Measurements from ENCODE around the gene ZNF613.
"Not testable (repeated sequence)": the region's sequence is repeated elsewhere in the genome, so short reads cannot be mapped to it uniquely, and the experiment has no call there.

The ZNF613 gene

DNA sequence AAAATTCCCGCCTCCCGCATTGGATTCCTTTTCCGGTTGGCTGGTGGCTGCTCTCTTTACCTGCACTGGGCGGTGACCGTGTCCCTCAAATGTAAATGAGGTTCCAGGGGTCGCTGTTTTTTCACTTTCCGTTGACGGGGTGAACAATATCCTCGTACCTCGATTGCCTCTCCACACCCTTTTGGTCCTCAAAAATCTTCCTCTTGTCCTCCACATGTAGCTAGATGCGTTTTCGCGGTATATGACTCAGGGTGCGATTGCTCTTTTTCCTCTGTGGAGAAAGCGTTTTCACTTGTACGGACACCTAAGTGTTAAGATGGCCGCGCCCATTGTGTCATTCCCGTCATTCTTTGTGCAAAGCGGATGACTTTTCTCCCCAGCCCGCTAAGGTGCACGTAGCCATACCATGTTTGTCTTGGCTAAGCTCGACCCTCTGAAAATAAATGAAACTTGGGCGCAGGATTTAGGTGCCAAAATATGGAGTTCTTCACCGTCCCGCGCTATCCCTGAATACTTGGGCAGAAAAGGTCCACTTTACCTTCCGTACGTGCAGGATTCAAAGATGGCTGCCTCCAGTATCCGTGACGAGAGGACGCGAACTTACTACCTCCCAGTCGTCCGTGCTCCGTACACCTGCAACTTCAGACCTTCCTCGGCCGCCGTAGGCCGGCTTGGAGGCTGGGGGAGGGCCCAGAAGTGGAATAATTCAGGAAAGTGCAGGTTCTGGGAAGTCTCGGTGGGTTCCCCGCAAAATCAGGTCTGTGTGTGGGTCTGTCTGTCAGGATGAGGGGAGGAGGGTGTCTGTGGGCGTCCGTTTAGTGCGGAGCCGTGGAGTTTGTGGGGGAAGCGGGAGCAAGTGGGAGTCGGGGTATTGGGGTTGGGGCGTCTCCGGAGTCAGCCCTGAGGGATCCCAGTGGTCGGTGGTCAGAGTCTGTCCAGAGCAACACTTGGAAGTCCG is at the start of gene ZNF613:
Gene ZNF613, plus strand, starts transcription at position 689 of the 958 bp plus-strand sequence. CDS start 8,749 bp downstream, outside the sequence.
- peak; percentile 78 for DNase-seq

DNA sequence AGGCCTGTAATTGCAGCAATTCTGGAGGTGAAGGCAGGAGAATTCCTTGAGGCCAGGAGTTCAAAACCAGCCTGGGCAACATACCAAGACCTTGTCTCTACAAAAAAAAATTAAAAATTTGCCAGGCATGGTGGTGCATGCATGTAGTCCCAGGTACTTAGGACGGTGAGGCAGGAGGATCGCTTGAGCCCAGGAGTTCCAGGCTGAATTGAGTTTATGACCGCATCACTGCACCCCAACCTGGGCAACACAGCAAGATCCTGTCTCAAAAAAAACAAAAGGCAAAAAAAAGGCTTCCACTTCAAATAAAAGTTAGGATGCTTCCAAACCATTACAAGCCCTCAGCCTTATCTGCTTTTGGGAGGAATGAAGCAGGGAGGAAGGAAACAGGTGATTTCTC is 44.8 kb upstream of the ZNF613 start:
- DNase-seq, result no peak

DNA sequence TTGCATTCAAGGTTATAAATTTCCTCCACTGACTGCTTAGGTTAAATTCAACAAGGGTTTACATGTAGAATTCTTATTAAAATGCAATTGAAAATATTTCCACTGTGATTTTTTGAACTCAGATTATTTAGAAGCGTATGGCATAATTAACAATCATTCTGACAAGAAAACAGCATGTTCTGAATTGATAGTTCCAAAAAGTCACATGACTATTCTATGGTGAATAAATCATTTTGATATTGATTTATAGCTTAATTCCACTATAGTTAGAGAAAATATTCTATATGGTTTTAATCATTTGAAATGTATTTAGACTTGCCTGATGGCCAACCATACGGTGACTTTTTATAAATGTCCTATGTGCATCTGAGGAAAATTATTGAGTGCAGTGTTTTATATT is 42.6 kb upstream of the ZNF613 start:
- no peak for DNase-seq

DNA sequence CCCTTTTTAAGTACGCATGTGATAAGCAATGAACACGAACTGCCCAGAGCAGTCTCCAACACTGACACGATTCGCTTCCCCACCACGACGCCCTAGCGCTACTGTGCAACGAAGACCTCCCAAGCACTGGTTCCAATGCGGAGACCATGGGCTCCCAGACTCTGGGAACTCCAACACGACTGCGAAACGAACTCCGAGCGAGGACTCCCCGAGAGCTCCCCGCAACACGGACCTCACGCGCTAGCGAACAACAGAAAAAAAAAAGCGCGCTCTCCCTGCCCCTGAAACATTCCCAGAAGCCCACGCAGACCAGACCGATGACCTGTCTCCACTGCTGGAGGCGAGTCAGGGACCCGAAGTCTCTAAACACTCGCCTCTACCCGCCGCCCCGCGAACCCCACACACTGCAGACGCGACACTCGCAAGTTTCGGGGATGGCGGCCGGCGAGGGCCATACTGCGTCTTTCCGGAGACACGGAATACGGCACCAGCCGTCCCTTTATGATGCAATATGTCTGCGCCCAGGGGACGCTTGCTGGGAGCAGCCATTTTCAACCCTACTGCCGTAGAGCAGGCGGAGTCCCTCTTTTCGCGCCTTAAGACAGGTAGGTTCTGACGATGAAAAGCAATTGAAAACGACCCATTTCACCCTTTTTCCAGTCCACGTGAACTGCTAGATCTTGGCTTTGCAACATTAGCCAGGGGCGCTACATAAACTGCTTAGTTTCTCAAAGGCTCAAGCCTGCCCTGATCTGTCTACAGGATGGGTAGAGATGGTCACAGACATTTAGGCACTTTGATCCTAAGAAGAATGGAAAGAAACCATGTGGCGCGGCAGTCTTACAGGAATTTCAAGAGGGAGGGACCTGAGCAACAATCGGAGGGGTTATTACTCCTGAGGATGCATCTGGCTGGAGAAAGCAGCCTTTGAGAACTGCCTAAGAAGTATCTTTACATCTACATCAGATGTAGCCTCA is 39.5 kb upstream of the ZNF613 start, which contains the start of gene ZNF577:
Gene ZNF577, minus strand, starts transcription at position 430 of the 977 bp plus-strand sequence. CDS start 7,569 bp downstream, outside the sequence.
- peak; percentile 60 for DNase-seq

DNA sequence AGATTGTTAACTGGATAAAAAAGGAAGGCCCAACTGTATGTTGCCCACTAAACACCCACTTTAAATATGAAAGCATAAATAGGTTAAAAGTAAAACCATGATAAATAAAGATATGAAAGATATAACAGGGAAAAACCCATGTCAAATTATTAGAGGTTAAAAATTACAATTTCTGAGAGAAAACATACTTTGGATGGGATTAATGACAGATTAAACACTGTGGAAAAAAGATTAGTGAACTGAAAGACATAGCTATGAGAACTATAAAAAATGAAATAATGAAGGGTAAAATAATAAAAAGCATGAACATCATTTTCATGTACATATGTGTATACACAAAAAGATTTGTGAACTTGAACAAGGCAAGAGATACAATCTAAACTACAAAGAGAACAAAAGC is 37.3 kb upstream of the ZNF613 start:
- no peak for DNase-seq

DNA sequence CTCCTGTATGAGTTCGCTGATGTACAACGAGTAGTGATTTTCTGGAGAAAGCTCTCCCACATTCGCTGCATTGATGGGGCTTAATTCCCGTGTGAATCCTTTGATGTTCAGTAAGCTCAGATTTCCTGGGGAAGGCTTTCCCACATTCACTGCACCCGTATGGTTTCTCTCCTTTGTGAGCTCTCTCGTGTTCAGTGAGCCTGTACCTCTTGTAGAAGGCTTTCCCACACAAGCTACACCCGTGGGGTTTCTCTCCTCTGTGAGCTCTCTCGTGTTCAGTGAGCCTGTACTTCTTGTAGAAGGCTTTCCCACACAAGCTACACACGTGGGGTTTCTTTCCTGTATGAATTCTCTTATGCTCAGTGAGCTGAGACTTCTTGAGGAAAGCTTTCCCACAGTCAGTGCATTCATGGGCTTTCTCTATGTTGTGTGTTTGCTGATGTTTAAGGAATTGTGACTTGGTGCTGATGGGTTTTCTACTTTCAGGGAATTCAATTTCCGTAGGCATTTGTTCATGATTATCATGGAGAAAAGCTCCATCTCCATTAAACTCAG is 36.0 kb upstream of the ZNF613 start:
- DNase-seq, result no peak

DNA sequence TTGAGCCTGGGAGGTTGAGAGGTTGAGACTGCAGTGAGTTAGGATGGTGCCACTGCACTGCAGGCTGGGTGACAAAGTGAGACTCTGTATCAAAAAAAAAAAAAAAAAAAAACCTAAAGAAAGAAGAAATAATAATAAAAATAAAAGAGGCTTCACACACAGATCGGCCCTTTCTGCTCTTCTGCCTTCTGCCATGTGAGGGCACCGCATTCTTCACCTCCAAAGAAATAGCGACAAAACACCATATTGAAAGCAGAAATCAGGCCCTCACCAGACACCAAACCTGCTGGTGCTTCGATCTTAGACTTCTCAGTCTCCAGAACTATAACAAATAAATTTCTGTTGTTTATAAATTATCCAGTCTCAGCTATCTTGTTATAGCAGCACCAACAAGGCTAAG is 25.4 kb upstream of the ZNF613 start:
- no peak for DNase-seq

DNA sequence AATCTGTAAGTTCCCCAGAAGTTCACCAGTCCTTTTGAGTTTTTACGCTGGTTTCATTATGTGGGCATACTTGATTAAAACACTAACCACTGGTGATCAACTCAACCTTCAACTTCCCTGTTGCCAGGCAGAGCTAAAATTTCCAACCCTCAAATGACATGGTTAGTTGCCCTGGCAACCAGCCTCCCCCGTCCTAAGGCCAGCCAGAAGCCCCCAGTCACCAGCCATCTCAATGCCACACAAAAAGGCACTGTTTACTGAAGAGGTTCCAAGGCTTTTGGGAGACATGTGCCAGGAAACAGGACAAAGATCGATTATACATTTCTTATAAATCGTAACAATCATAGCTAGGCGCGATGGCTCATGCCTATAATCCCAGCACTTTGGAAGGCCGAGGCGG is 24.1 kb upstream of the ZNF613 start:
- no peak for DNase-seq

DNA sequence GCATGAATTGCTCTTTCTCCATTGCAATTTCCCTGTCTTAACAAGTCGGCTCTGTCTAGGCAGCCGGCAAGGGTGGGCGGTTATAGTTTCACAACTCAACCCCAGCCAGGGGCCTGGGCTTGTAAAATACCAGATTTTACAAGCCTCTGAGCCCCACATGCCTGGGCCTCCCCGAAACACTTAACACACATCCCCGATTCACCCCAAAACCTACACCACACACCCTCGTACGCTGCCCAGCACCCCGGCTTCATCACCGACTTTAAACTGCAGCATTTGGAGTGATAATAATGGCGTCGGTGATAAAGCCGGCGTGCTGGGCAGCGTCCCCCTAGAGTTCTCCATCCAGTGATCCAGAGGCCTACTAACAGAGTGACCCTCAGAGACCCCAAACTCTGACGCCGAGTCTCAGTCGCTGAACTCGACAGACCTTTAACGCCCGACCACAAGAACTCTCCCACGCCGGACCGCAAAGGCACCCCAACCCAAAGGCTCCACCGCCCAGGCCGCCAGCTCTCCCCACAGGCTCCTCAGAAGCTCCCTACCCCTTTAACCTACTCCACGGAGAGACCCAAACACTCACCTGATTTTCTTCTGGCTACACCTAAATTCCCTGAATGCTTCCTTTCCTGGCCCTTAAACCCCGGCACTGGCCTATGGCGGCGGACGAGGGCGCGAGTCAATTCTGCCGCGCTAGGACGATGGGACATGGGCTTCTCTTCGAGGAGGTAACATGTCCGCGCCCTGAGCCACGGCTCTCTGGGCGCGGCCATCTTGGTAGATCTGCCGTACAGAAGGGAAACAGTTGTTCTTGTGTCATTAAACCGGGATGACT is 22.7 kb upstream of the ZNF613 start, which contains the start of gene ZNF649:
Gene ZNF649, minus strand, starts transcription at position 687 of the 835 bp plus-strand sequence. CDS start 4,910 bp downstream, outside the sequence.
- peak; percentile 72 for DNase-seq

DNA sequence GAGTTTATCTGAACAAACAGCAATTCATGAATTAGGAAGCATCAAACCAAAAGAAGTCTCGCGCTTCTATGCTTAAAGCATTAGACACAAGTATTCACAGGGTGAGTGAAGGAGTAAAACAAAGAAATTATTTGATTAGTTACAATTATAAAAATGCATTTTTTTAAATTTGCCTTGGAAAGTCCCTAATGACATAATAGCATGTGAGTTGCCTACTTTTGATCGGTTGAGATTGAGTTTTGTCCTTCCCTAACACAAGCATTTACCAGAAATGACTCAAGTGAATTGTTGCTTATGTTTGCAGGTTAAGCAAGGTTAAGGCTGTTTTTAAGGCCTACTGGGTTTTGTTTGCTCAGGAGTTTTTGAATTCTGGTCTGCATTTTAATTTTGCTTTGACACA is 22.1 kb upstream of the ZNF613 start:
- DNase-seq, result no peak

DNA sequence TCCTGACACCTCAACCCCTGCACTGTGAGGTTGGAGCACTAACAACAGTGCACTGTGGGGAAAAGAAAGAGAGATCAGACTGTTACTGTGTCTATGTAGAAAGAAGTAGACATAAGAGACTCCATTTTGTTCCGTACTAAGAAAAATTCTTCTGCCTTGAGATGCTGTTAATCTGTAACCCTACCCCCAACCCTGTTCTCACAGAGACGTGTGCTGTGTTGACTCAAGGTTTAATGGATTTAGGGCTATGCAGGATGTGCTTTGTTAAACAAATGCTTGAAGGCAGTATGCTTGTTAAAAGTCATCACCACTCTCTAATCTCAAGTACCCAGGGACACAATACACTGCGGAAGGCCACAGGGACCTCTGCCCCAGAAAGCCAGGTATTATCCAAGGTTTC is 21.6 kb upstream of the ZNF613 start:
- not testable (repeated sequence) for DNase-seq

DNA sequence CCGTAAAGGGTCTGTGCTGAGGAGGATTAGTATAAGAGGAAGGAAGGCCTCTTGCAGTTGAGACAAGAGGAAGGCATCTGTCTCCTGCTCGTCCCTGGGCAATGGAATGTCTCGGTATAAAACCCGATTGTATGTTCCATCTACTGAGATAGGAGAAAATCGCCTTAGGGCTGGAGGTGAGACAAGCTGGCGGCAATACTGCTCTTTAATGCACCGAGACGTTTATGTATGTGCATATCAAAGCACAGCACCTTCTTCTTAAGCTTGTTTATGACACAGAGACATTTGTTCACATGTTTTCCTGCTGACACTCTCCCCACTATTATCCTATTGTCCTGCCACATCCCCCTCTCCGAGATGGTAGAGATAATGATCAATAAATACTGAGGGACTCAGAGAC is 21.2 kb upstream of the ZNF613 start:
- not testable (repeated sequence) for DNase-seq

DNA sequence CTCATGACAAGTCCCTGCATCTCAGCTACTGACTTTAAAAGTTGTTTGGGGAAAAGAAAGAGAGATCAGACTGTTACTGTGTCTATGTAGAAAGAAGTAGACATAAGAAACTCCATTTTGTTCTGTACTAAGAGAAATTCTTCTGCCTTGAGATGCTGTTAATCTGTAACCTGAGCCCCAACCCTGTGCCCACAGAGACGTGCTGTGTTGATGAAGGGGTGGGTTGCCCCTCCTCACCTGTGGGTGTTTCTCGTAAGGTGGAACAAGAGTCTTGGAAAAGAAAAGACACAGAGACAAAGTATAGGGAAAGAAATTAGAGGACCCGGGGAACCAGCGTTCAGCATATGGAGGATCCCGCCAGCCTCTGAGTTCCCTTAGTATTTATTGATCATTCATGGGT is 19.3 kb upstream of the ZNF613 start:
- DNase-seq, result not testable (repeated sequence)

DNA sequence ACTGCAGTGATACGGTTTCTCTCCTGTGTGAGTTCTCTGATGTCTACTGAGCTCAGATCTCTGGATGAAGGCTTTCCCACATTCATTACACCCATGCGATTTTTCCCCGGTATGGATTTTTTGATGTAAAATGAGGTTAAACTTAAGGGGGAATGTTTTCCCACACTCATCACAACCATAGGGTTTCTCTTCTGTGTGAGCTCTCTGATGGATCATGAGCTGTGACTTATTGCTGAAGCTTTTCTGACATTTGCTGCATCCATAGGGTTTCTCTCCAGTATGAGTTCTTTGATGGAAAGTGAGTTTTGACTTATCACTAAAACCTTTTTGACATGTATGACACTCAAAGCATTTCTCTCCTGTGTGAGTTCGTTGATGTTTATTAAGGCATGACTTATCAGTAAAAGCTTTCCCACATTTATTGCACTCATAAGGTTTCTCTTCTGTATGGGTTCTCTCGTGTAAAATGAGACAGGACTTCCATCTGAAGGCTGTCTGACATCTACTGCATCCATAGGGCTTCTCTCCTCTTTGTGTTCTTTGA is 11.9 kb upstream of the ZNF613 start:
- no peak for DNase-seq

DNA sequence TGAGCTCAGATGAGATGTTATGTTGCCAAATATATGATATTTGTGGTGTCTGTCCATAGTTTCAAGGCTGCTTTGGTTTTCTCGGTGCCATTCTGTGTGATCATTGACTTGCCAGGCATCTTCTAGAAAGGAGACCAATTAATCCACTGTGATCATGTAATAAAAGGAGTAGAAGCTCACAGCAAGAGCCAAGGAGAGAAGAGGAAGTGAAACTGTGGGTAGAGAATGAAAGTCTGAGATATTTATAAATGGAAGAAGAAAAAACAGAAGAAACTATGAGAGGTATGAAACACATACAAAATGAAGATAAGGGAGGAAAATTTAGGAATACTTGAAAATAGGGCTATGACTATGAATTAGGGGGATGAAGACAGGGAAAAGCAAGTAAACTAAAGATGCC is 11.1 kb upstream of the ZNF613 start:
- no peak for DNase-seq

DNA sequence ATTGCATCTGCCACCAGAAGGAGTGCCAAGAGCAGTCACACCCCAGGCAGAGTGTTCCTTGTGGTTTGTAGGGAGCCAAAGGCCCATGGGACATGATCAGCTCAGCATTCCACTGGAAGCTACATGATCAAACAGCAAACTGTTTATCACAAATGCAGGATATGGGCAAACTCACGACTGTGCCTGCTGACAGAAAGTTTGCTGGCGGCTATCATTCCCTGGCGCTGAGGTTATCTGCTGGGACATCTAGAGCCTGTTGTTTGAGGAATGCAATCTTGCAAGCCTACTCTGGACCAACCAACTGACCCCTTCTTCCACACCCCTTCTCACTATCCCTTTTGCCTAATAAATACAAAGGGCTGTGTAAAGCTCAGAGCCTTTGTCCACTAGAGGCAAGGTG is 7.7 kb upstream of the ZNF613 start:
- no peak for DNase-seq

DNA sequence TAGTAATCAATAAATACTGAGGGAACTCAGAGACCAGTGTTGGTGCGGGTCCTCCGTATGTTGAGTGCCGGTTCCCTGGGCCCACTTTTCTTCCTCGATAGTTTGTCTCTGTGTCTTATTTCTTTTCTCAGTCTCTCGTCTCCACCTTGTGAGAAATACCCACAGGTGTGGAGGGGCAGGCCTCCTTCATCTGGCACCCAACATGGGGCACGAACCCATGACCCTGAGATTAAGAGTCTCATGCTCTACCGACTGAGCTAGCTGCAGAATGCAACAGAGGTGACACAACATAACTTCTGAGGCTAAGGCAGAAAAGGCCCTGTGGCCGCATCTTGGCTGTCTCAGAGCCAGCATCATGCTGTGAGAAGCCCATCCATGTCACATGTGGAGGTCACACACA is 5.3 kb upstream of the ZNF613 start:
- no peak for DNase-seq

DNA sequence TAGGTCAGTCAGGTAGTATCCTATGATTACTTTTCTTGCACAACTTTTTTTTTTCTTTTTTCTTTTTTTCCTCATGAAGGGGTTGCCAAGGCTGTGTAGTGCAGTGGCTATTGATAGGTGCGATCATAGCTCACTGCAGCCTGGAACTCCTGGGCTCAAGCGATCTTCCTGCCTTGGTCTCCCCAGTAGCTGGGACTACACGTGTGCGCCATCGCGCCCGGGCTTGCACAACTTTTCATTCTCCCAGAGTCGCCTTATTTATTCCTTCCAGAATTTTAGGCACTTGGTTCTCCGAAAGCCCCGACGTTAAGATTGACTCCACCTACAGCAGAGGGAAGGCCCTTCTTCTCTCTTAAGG is 867 bp upstream of the ZNF613 start:
- no peak for DNase-seq

DNA sequence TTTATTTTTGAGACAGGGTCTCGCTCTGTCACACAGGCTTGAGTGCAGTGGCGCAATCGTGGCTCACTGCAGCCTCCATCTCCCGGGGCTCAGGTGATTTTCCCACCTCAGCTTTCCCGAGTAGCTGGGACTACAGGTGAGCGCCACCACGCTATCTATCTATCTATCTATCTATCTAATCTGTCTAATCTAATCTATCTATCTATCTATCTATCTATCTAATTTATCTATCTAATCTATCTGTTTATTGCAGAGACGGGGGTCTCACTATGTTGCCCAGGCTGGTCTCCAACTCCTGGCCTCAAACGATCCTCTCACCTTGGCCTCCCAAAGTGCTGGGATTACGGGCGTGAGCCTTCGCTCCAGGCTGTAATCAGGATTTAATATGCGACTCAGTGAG is 587 bp downstream of the ZNF613 start:
- DNase-seq, result no peak

DNA sequence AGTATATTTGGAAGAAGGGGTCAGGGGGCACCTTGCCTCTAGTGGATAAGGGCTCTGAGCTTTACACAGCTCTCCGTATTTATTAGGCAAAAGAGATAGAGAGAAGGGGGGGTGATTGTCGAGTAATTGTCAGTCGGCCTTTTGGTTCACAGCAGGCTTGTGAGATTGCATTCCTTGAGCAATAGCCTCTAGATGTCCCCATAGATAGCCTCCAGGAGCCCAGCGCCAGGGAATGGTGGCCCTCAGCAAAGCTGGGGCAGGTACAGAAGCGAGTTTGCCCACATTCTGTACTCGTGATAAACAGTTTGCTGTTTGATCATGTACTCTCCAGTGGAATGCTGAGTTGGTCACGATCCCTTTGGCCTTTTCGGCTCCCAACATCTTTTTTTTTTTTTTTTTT is 4.6 kb downstream of the ZNF613 start:
- DNase-seq, result no peak

DNA sequence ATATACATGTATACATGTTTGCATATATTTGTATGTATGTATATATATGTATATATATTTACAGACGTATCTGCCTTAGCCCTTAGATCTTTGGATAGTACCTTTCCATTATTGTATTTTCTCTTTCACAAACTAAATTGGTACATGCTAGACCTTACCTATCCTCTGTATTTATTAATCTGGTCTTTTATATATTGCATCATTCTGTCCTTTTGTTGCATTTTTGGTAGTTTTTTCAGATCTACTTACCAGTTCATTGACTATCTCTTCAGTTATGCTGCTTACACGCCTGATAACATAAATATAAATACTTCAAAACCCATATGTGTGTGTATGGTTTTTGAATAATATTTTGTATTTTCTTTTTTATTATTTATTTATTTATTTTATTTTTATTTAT is 11.7 kb downstream of the ZNF613 start:
- DNase-seq, result no peak
